ENCODE data around the gene CAB39L. TPM values are rescaled to one million over a fixed set of nuclear protein-coding genes. Genes with fewer than 3 reads are reported as not detected.

CAB39L gene
- total and polyA plus RNA-seq, 9 of the 15 experiments (the other 6 are each of a cell fraction or from before 2014, with no cell fraction given) = 1.1 to 4.2 (median 2.6) TPM

DNA sequence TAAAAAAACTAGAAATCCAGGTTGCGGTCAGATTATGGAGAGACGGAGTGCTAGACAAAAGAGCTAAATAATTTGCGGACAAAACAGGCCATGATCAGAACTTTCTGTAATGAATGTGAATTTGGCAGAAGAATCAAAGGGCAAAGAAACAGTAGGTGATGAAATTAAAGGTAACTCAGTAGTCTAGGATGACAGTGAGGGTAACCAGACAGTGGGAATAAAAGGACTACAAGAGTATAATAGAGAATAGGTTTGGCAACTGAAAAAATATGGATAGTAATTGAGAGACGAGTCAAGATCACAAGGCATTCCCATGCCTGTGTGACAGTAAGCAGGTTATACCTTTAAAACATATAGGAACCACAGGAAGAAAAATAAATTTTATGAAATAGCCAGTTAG is 35.9 kb downstream of the CAB39L start (continued):
- no peak for TF ChIP-seq ATF1 (CRISPR knock-in tag; IDR thresholded peaks at IDR 0.05)
- no peak for TF ChIP-seq ATF1 (tag; IDR thresholded peaks at IDR 0.05)
- no peak for TF ChIP-seq BACH1 (tag; IDR thresholded peaks at IDR 0.05)

GRCh38 chr13:49407068-49407467 is 36.8 kb downstream of the CAB39L start:
- Histone ChIP-seq H3K9me1 (ENCODE audit: control insufficient read depth, insufficient read depth, low read length) (no peaks in the 10 kb centered on the region), H3K4me1 (replicated peaks in 1 of 2; ENCODE audit: control insufficient read depth in 2 of 2, insufficient read depth in 2 of 2, low read length in 2 of 2) (no peaks in the 10 kb centered on the region), H3K36me3 (ENCODE audit: control insufficient read depth, insufficient read depth, low read length) (no peaks in the 10 kb centered on the region), H3K9ac (ENCODE audit: insufficient read depth in 1 of 2, low read depth in 2 of 2, low read length in 2 of 2) (no peak overlapping the region), H3K4me2 (ENCODE audit: insufficient read depth, low read length) (no peak overlapping the region), H3K4me3 (no peak overlapping the region), H3K9me3 (replicated peaks; ENCODE audit: control insufficient read depth, insufficient read depth, low read depth, low read length) (0 out of 2 replicates have a peak, but pooled peaks cover 3% of the 10 kb centered on the region), H3K27me3 (ENCODE audit: control insufficient read depth in 2 of 2, insufficient read depth in 2 of 2, low read length in 2 of 2) (no peaks in the 10 kb centered on the region), H2AFZ (ENCODE audit: low read depth, low read length) (no peak overlapping the region), H3K27ac (ENCODE audit: extremely low read depth, low read depth, low read length) (no peak overlapping the region), H3K79me2 (ENCODE audit: control insufficient read depth, insufficient read depth, low read length) (no peaks in the 10 kb centered on the region), H4K20me1 (replicated peaks; ENCODE audit: control insufficient read depth, insufficient read depth, low read length) (no peaks in the 10 kb centered on the region)
- in situ Hi-C loops (cut with MboI) = no loop called here
- ATAC-seq = no peak
- FAIRE-seq = no peak
- ChIA-PET POLR2A (no interaction called here), CTCF (ENCODE audit: low intra/inter-chr PET ratio) (no interaction called here)
- DNase-seq (ENCODE audit: extremely low read depth in 1 of 4, low spot score in 3 of 4) = no peak
- WGBS (ENCODE audit: insufficient coverage, low coverage, missing lambda C conversion rate) = 85% methylated on average over 1 of the region's 1 CpG
- intact Hi-C loops (cut with micrococcal nuclease) = no loop called here
- no TSS peak for BruUV-seq (replicated peaks)
- TF ChIP-seq ZNF79 (CRISPR knock-in tag; IDR thresholded peaks at IDR 0.05; ENCODE audit: low read depth) (no peak), TAF15 (IDR thresholded peaks at IDR 0.05; ENCODE audit: low read depth, low read length) (no peak), SAP30 (IDR thresholded peaks at IDR 0.05; ENCODE audit: borderline replicate concordance, insufficient read depth, low read depth, low read length, poor library complexity, severe bottlenecking) (no peak), PCBP1 (IDR thresholded peaks at IDR 0.05; ENCODE audit: low read depth, low read length, poor library complexity, severe bottlenecking) (no peak), POLR3G (IDR thresholded peaks at IDR 0.05; ENCODE audit: extremely low read depth, insufficient read length, insufficient replicate concordance) (no peak), SRSF7 (optimal IDR thresholded peaks at IDR 0.05; ENCODE audit: low read depth, low read length) (no peak)
- TF ChIP-seq, protein P1, sequence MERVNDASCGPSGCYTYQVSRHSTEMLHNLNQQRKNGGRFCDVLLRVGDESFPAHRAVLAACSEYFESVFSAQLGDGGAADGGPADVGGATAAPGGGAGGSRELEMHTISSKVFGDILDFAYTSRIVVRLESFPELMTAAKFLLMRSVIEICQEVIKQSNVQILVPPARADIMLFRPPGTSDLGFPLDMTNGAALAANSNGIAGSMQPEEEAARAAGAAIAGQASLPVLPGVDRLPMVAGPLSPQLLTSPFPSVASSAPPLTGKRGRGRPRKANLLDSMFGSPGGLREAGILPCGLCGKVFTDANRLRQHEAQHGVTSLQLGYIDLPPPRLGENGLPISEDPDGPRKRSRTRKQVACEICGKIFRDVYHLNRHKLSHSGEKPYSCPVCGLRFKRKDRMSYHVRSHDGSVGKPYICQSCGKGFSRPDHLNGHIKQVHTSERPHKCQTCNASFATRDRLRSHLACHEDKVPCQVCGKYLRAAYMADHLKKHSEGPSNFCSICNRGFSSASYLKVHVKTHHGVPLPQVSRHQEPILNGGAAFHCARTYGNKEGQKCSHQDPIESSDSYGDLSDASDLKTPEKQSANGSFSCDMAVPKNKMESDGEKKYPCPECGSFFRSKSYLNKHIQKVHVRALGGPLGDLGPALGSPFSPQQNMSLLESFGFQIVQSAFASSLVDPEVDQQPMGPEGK (CRISPR knock-in tag; IDR thresholded peaks at IDR 0.05; ENCODE audit: borderline replicate concordance) = no peak
- TF ChIP-seq, protein P2, sequence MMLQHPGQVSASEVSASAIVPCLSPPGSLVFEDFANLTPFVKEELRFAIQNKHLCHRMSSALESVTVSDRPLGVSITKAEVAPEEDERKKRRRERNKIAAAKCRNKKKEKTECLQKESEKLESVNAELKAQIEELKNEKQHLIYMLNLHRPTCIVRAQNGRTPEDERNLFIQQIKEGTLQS (IDR thresholded peaks at IDR 0.05) = no peak
- TF ChIP-seq, protein P2 (CRISPR knock-in tag; conservative IDR thresholded peaks at IDR 0.05) = no peak
- TF ChIP-seq, protein P3, sequence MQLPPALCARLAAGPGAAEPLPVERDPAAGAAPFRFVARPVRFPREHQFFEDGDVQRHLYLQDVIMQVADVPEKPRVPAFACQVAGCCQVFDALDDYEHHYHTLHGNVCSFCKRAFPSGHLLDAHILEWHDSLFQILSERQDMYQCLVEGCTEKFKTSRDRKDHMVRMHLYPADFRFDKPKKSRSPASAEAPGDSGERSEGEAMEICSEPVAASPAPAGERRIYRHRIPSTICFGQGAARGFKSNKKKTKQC (CRISPR knock-in tag; IDR thresholded peaks at IDR 0.05) = no peak
- TF ChIP-seq, protein P4, sequence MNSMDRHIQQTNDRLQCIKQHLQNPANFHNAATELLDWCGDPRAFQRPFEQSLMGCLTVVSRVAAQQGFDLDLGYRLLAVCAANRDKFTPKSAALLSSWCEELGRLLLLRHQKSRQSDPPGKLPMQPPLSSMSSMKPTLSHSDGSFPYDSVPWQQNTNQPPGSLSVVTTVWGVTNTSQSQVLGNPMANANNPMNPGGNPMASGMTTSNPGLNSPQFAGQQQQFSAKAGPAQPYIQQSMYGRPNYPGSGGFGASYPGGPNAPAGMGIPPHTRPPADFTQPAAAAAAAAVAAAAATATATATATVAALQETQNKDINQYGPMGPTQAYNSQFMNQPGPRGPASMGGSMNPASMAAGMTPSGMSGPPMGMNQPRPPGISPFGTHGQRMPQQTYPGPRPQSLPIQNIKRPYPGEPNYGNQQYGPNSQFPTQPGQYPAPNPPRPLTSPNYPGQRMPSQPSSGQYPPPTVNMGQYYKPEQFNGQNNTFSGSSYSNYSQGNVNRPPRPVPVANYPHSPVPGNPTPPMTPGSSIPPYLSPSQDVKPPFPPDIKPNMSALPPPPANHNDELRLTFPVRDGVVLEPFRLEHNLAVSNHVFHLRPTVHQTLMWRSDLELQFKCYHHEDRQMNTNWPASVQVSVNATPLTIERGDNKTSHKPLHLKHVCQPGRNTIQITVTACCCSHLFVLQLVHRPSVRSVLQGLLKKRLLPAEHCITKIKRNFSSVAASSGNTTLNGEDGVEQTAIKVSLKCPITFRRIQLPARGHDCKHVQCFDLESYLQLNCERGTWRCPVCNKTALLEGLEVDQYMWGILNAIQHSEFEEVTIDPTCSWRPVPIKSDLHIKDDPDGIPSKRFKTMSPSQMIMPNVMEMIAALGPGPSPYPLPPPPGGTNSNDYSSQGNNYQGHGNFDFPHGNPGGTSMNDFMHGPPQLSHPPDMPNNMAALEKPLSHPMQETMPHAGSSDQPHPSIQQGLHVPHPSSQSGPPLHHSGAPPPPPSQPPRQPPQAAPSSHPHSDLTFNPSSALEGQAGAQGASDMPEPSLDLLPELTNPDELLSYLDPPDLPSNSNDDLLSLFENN (IDR thresholded peaks at IDR 0.05; ENCODE audit: low read depth in 2 of 2, low read length in 2 of 2) = no peak

All from K562 (cell line).